Peyer's patch (tissue), 4 donors: Measurements from ENCODE around the gene FAM170B.

Experiments
- POLR2A ChIP-seq, 2 donors: fragments of 450-650 bp; IDR thresholded peaks; one replicate each; pipeline ENCODE4 v1.5.1; 2017; ENCODE audit warnings: antibody characterized with exemption in 2 of 2, mild to moderate bottlenecking in 2 of 2, moderate library complexity in 2 of 2
- TF ChIP-seq, protein P1 (sequence below), 6 experiments: fragments of 450-650 bp in 4 of 6; fragments of 200-600 bp in 2 of 6; sonication (generic) in 1 of 6; IDR thresholded peaks; one replicate each; pipeline ENCODE4 v1.5.1; 2017 to 2019; ENCODE audit warnings: antibody characterized with exemption in 6 of 6, mild to moderate bottlenecking in 3 of 6, moderate library complexity in 1 of 6

DNA sequence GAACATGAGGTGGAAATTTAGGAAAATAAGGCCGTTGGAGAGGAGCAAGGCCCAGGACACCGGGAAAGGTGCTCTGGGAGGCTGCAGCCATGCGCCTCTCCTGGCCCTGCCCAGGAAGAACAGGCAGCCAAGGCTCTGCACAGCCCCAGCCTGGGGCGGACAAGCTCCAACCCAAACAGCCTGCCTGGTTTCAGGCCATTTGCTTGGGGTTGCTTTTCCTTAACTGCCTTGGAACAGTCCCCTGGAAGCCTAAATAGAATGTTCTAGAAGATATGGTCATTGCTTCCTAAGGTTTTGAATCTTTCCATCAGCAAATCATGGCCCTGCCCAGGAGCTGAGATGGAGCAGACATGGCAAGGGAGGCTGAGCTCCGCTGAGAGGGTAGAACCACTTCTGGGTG, 29.5 kb downstream of the FAM170B start:
- TF ChIP-seq, protein P1, sequence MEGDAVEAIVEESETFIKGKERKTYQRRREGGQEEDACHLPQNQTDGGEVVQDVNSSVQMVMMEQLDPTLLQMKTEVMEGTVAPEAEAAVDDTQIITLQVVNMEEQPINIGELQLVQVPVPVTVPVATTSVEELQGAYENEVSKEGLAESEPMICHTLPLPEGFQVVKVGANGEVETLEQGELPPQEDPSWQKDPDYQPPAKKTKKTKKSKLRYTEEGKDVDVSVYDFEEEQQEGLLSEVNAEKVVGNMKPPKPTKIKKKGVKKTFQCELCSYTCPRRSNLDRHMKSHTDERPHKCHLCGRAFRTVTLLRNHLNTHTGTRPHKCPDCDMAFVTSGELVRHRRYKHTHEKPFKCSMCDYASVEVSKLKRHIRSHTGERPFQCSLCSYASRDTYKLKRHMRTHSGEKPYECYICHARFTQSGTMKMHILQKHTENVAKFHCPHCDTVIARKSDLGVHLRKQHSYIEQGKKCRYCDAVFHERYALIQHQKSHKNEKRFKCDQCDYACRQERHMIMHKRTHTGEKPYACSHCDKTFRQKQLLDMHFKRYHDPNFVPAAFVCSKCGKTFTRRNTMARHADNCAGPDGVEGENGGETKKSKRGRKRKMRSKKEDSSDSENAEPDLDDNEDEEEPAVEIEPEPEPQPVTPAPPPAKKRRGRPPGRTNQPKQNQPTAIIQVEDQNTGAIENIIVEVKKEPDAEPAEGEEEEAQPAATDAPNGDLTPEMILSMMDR (IDR thresholded peaks at IDR 0.05) = no peak
- no peak for TF ChIP-seq POLR2A (IDR thresholded peaks at IDR 0.05)
